DOHH2 (cell line): ENCODE measurements around the gene KMT5C.

ENCODE experiments used
- H3F3A ChIP-seq: fragments of 200-600 bp; sonication (generic), shearing (Covaris generic); 2 replicates; pipeline ENCODE4 v1.6.0; 2016; ENCODE audit warnings: antibody characterized with exemption, mild to moderate bottlenecking; ENCODE audit not compliant: control insufficient read depth, insufficient read depth
- H3K27ac ChIP-seq: fragments of 200-600 bp; sonication (generic); 2 replicates; pipeline ENCODE4 v1.5.1; 2014; ENCODE audit warnings: low read depth, mild to moderate bottlenecking, low read length, moderate library complexity
- H3K27me3 ChIP-seq: fragments of 200-600 bp; sonication (generic); 2 replicates; pipeline ENCODE4 v1.6.1; 2014; ENCODE audit warnings: mild to moderate bottlenecking, low read length, mixed read lengths; ENCODE audit not compliant: control insufficient read depth
- H3K36me3 ChIP-seq: fragments of 200-600 bp; sonication (generic); 2 replicates; pipeline ENCODE4 v1.6.1; 2014; ENCODE audit warnings: mild to moderate bottlenecking, low read length, moderate library complexity, mixed read lengths; ENCODE audit not compliant: control insufficient read depth
- H3K4me1 ChIP-seq: fragments of 200-600 bp; sonication (generic); 2 replicates; pipeline ENCODE4 v1.6.1; 2014; ENCODE audit warnings: mild to moderate bottlenecking, low read length, mixed read lengths; ENCODE audit not compliant: control insufficient read depth
- H3K4me2 ChIP-seq: fragments of 200-600 bp; sonication (generic); 2 replicates; pipeline ENCODE4 v1.6.0; 2014; ENCODE audit warnings: mild to moderate bottlenecking, low read length, moderate library complexity
- H3K4me3 ChIP-seq: fragments of 200-600 bp; sonication (generic); 2 replicates; pipeline ENCODE4 v1.5.1; 2014; ENCODE audit warnings: mild to moderate bottlenecking, low read length, mixed read lengths
- H3K79me2 ChIP-seq: fragments of 200-600 bp; sonication (generic); 2 replicates; pipeline ENCODE4 v1.6.1; 2014; ENCODE audit warnings: mild to moderate bottlenecking, low read length, mixed read lengths; ENCODE audit not compliant: control insufficient read depth
- H3K9me2 ChIP-seq: fragments of 200-600 bp; sonication (generic); replicated peaks from 2 replicates; pipeline ENCODE4 v1.6.1; 2014; ENCODE audit warnings: mild to moderate bottlenecking, low read length, mixed read lengths; ENCODE audit not compliant: control insufficient read depth
- H3K9me3 ChIP-seq: fragments of 200-600 bp; sonication (generic); 2 replicates; pipeline ENCODE4 v1.6.1; 2014; ENCODE audit warnings: antibody characterized with exemption, low read length, mixed read lengths; ENCODE audit not compliant: control insufficient read depth, insufficient read depth
- H4K20me1 ChIP-seq: fragments of 200-600 bp; sonication (generic); 2 replicates; pipeline ENCODE4 v1.6.0; 2014; ENCODE audit warnings: low read depth, mild to moderate bottlenecking, antibody characterized with exemption, low read length, moderate library complexity; ENCODE audit not compliant: control insufficient read depth, insufficient read depth
- EZH2phosphoT487 ChIP-seq: fragments of 200-600 bp; sonication (generic); IDR thresholded peaks from 2 replicates; pipeline ENCODE4 v1.6.1; 2017; ENCODE audit warnings: borderline replicate concordance, mild to moderate bottlenecking, antibody characterized with exemption, low read length, moderate library complexity, mixed read lengths
- TF ChIP-seq, protein P1 (sequence below): fragments of 200-600 bp; sonication (generic); IDR thresholded peaks from one replicate; pipeline ENCODE4 v1.5.1; 2014; ENCODE audit warnings: antibody characterized with exemption, mild to moderate bottlenecking, low read depth, low read length; ENCODE audit not compliant: poor library complexity, severe bottlenecking

KMT5C gene

DNA sequence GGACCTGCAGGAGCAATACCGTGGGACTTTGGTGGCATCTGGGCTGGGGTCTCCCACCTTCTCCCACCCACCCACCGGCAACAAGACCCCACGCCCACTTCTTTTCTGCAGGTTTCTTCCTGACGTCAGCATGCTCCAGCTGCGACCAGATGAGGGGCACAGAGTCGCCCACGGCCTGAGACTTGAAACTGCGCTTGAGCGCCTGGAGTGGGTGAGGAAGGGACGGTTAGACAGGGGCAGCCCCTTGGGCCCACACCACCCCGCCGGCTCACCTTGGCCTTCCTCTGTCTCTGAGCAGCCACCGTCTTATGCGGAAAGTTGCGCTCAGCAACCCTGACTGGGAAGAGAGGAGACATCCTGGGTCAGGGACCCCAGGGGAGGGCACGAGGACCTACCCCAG is 21.2 kb downstream of the KMT5C start:
- no peaks in the 10 kb centered on the region for H3K36me3 ChIP-seq
- H3K4me3 ChIP-seq, result no peak overlapping the region
- H3K4me2 ChIP-seq, result no peak overlapping the region
- peaks cover 7% of the 10 kb centered on the region for H3K27me3 ChIP-seq
- no peaks in the 10 kb centered on the region for H3K9me2 ChIP-seq
- no peak overlapping the region for H3K27ac ChIP-seq
- peaks cover 6% of the 10 kb centered on the region for H3K4me1 ChIP-seq
- no peaks in the 10 kb centered on the region for H3F3A ChIP-seq
- no peaks in the 10 kb centered on the region for H3K79me2 ChIP-seq
- no peaks in the 10 kb centered on the region for H4K20me1 ChIP-seq
- no peaks in the 10 kb centered on the region for H3K9me3 ChIP-seq
- no peak for TF ChIP-seq EZH2phosphoT487
- TF ChIP-seq, protein P1, sequence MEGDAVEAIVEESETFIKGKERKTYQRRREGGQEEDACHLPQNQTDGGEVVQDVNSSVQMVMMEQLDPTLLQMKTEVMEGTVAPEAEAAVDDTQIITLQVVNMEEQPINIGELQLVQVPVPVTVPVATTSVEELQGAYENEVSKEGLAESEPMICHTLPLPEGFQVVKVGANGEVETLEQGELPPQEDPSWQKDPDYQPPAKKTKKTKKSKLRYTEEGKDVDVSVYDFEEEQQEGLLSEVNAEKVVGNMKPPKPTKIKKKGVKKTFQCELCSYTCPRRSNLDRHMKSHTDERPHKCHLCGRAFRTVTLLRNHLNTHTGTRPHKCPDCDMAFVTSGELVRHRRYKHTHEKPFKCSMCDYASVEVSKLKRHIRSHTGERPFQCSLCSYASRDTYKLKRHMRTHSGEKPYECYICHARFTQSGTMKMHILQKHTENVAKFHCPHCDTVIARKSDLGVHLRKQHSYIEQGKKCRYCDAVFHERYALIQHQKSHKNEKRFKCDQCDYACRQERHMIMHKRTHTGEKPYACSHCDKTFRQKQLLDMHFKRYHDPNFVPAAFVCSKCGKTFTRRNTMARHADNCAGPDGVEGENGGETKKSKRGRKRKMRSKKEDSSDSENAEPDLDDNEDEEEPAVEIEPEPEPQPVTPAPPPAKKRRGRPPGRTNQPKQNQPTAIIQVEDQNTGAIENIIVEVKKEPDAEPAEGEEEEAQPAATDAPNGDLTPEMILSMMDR, result no peak

DNA sequence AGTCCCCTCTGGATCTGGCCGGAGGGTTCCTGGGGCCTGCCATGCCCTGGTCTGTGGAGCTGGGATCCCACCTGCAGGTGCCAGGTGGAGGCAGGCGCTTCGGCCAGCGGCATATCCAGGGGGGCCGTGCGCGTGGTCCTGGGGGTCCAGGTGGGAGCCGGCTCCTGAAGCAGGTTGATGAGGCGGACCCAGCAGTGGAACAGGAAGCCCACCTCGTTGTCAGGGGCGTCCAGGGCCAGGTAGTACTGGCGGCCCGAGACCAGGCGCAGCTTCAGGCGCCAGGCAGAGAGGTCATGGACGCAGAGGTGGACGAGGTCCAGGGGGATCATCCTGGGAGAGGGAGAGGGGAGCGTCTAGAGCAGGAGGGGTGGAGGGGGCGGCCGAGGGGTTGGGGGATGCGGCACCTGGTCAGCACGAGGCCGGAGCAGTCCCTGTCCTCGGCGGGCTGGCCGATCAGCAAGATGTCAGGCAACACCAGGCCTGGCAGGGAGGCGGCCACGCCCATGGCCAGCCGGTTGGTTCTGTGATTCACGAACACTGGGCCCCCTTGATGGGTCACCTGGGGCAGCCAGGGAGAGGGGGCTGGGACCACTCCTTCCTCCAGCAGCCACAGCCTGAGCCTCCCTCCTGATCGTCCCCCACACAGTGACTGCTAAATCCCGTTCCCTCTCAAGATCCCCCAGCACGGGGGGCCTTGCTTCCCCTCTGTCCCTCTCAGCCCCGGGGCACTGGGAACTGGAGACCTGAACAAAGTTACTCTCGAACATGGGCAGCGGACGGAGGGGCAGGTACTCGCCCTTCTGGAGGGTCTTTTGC is 22.7 kb downstream of the KMT5C start:
- H3F3A ChIP-seq, result no peaks in the 10 kb centered on the region

GRCh38 chr19:55362990-55363716 is 23.5 kb downstream of the KMT5C start, which contains the start of gene GARIN5B:
TSS of gene GARIN5B (minus strand) at chr19:55363260. CDS start at chr19:55363066, 194 bp downstream.
- TF ChIP-seq, protein P1, result no peak
- TF ChIP-seq EZH2phosphoT487, result no peak
- H3K4me2 ChIP-seq, result no peak within 1 kb of the TSS
- H3K36me3 ChIP-seq, result no peaks in the 10 kb centered on the region
- H4K20me1 ChIP-seq, result no peaks in the 10 kb centered on the region
- H3K27ac ChIP-seq, result no peak within 1 kb of the TSS
- no peaks in the 10 kb centered on the region for H3K9me2 ChIP-seq
- no peaks in the 10 kb centered on the region for H3F3A ChIP-seq
- H3K4me3 ChIP-seq, result no peak within 1 kb of the TSS
- H3K27me3 ChIP-seq, result peaks cover 4% of the 10 kb centered on the region
- H3K4me1 ChIP-seq, result peaks cover 6% of the 10 kb centered on the region
- no peaks in the 10 kb centered on the region for H3K9me3 ChIP-seq
- H3K79me2 ChIP-seq, result no peaks in the 10 kb centered on the region

More for the DNA sequence above, 22.7 kb downstream of the KMT5C start:
- H3K79me2 ChIP-seq, result no peaks in the 10 kb centered on the region
- H3K4me2 ChIP-seq, result no peak overlapping the region
- no peaks in the 10 kb centered on the region for H3K9me3 ChIP-seq
- peaks cover 6% of the 10 kb centered on the region for H3K4me1 ChIP-seq
- H3K27me3 ChIP-seq, result no peaks in the 10 kb centered on the region; the same call in 1 of the 2 replicates
- TF ChIP-seq, protein P1, result no peak
- no peak for TF ChIP-seq EZH2phosphoT487
- H3K36me3 ChIP-seq, result no peaks in the 10 kb centered on the region
- no peaks in the 10 kb centered on the region for H4K20me1 ChIP-seq
- H3K9me2 ChIP-seq, result no peaks in the 10 kb centered on the region
- H3K27ac ChIP-seq, result no peak overlapping the region
- no peak overlapping the region for H3K4me3 ChIP-seq
